ENCODE results near the gene NLRP6. TPM values are rescaled to one million over a fixed set of nuclear protein-coding genes. Genes with fewer than 3 reads are reported as not detected.

NLRP6 gene
- total RNA-seq, 1 donor from 2014 or later = not detected

DNA sequence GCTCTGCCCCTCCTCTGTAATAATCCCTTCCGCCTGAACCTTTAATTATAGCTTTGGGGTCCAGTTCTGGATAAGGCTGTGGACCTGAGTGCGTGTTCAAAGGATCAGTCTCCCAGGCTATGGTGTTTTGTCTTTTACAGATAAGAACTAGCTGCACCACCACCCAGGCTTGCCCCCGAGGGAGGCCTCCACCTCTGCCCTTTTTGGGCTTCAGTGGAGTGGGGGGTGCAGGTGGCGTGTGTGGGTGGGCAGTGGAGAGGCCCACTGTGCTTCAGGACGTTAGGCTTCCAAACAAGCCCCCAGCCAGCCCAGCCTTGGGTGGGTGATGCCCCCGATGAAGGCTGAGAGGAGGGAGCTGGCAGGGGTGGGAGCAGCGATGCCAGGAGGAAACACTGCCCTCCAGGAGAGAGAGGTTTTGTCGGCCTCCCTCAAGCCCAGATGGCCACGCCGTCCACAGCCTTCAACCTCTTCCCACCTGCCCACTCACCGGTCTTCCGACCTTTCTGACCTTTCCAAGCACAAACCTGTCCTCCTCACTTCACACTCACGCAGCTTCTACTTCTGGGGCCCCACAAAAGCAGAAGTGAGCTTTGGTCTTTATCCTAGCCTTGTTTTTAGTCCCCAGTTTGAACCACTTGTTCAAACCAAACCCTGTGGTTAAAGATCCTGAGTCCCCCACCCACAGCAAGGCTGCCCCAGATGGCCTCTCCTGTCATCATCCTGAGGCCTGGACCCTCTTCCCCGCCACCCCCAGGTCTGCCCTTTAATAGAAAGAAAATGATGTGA is 21.1 kb upstream of the NLRP6 start:
- intact Hi-C loops (cut with micrococcal nuclease) = no loop called here
- H3K4me1 ChIP-seq = no peaks in the 10 kb centered on the region
- no peak for DNase-seq
- H3K27ac ChIP-seq (replicated peaks) = no peak overlapping the region
- no peak overlapping the region for H3K4me3 ChIP-seq
- peaks cover 11% of the 10 kb centered on the region for H3K27me3 ChIP-seq (ENCODE audit: low read depth)
- TF ChIP-seq, protein P1, sequence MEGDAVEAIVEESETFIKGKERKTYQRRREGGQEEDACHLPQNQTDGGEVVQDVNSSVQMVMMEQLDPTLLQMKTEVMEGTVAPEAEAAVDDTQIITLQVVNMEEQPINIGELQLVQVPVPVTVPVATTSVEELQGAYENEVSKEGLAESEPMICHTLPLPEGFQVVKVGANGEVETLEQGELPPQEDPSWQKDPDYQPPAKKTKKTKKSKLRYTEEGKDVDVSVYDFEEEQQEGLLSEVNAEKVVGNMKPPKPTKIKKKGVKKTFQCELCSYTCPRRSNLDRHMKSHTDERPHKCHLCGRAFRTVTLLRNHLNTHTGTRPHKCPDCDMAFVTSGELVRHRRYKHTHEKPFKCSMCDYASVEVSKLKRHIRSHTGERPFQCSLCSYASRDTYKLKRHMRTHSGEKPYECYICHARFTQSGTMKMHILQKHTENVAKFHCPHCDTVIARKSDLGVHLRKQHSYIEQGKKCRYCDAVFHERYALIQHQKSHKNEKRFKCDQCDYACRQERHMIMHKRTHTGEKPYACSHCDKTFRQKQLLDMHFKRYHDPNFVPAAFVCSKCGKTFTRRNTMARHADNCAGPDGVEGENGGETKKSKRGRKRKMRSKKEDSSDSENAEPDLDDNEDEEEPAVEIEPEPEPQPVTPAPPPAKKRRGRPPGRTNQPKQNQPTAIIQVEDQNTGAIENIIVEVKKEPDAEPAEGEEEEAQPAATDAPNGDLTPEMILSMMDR (IDR thresholded peaks at IDR 0.05; ENCODE audit: borderline replicate concordance) = no peak
- peaks cover 19% of the 10 kb centered on the region for H3K36me3 ChIP-seq
- peaks cover 8% of the 10 kb centered on the region for H3K9me3 ChIP-seq (replicated peaks)

DNA sequence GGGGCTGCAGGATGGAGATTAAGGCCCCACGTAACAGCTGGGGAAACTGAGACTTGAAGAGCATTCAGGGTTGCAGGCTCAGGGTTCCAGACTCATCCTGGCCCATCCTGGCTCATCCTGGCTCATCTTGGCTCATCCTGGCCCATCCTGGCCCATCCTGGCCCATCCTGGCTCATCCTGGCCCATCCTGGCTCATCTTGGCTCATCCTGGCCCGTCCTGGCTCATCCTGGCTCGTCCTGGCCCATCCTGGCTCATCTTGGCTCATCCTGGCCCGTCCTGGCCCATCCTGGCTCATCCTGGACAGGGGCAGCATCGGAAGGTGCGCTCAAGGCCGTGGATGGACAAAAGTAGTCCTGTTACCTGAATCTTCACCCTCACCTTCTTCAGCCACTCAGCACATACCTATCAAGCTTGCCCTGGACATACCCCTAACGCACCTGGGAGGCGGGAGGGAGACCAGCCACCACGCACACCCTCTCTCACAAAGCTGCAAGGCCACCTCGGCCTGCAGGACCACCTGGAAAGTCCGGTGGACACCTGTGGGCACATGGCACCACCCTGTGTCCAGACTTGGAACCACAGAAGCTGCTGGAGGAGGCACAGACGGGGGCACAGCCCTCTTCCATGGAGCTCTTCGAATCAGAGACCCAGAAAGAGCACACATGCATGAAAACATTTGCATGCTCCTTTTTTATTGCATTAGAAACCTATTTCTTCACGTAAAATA is 20.3 kb upstream of the NLRP6 start:
- Histone ChIP-seq H3K9me3 (replicated peaks) (peaks cover 8% of the 10 kb centered on the region), H3K36me3 (peaks cover 11% of the 10 kb centered on the region), H3K4me3 (no peak overlapping the region), H3K4me1 (no peaks in the 10 kb centered on the region), H3K27me3 (ENCODE audit: low read depth) (peaks cover 11% of the 10 kb centered on the region), H3K27ac (replicated peaks) (no peak overlapping the region)
- DNase-seq = no peak
- intact Hi-C loops (cut with micrococcal nuclease) = no loop called here
- TF ChIP-seq, protein P1 (IDR thresholded peaks at IDR 0.05; ENCODE audit: borderline replicate concordance) = peak; percentile 39

DNA sequence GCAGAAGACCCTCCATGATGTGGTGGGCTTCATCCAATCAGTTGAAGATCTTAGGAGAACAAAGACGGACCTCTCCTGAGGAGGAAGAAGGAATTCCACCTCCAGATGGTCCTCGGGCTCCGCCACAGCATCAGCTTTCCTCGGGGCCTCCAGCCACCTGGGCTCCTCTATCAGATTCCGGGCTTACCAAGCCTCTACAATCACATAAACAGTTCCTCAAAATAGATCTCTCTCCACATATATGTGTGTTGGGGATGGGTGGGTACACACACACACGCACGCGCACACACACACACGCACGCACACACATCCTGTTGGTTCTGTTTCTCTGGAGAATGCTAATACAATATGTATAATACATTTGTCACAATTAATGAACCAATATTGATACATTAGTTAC is 18.8 kb upstream of the NLRP6 start:
- H3K27ac ChIP-seq (replicated peaks) = no peak overlapping the region
- peaks cover 8% of the 10 kb centered on the region for H3K9me3 ChIP-seq (replicated peaks)
- H3K27me3 ChIP-seq (ENCODE audit: low read depth) = peaks cover 11% of the 10 kb centered on the region
- no peak overlapping the region for H3K4me3 ChIP-seq
- intact Hi-C loops (cut with micrococcal nuclease) = no loop called here
- no peaks in the 10 kb centered on the region for H3K36me3 ChIP-seq
- no peaks in the 10 kb centered on the region for H3K4me1 ChIP-seq
- DNase-seq = no peak
- TF ChIP-seq, protein P1 (IDR thresholded peaks at IDR 0.05; ENCODE audit: borderline replicate concordance) = no peak

DNA sequence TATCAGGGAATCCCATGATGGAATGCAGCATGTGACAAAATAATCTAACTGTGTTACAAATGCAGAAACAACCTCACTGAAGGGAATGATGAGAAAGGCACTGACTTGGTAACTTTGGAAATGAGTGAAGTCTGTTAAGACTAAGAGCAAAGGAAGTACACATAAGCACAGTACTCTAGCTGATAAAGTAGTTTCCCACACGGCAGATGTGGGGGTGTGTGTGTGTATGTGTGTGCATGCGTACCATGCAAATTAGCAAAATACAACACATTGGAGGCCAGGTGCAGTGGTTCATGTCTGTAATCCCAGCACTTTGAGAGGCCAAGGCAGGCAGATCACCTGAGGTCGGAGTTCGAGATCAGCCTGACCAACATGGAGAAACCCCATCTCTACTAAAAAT is 16.6 kb upstream of the NLRP6 start:
- peaks cover 11% of the 10 kb centered on the region for H3K27me3 ChIP-seq (ENCODE audit: low read depth)
- H3K4me1 ChIP-seq = no peaks in the 10 kb centered on the region
- no peaks in the 10 kb centered on the region for H3K36me3 ChIP-seq
- no peak overlapping the region for H3K27ac ChIP-seq (replicated peaks)
- no peak overlapping the region for H3K4me3 ChIP-seq
- H3K9me3 ChIP-seq (replicated peaks) = peaks cover 20% of the 10 kb centered on the region
- intact Hi-C loops (cut with micrococcal nuclease) = no loop called here
- DNase-seq = no peak
- TF ChIP-seq, protein P1 (IDR thresholded peaks at IDR 0.05; ENCODE audit: borderline replicate concordance) = no peak

DNA sequence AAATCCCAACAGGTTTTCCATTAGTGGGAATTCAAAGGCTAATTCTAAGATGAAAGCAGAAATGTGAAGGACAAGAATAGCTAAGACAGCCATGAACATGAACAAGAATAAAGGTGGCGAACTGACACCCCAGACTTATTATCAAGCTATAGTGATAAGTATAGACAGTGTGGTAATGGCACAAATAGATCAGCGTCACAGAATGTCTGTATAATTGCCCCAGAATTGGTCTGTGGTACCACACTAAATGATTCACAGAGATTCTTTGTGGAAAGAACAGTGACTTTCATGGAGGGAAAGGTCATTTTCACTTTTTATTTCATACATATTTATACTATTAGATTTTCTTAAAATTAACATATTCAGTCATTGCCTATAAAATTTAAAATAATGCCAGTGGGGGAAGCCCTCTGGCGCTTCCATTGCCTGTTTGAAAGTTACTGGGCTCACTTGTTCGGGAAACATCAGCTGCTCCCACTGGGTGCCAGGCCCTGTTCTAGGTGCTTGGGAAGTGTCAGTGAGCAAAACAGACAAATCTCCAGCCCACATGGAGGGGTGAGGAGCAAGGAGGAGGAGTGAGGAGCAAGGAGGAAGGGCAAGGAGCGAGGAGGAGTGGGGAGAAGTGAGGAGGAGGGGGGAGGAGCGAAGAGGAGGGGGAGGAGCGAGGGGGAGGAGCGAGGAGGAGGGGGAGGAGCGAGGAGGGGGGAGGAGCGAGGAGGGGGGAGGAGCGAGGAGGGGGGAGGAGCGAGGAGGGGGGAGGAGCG is 11.3 kb upstream of the NLRP6 start:
- no peak for DNase-seq
- Histone ChIP-seq H3K4me3 (no peak overlapping the region), H3K9me3 (replicated peaks) (peaks cover 12% of the 10 kb centered on the region), H3K36me3 (no peaks in the 10 kb centered on the region), H3K4me1 (no peaks in the 10 kb centered on the region), H3K27ac (replicated peaks) (no peak overlapping the region), H3K27me3 (ENCODE audit: low read depth) (peaks cover 39% of the 10 kb centered on the region)
- TF ChIP-seq, protein P1 (IDR thresholded peaks at IDR 0.05; ENCODE audit: borderline replicate concordance) = no peak
- intact Hi-C loops (cut with micrococcal nuclease) = no loop called here

All from left ventricle myocardium inferior (tissue), 1 donor.